ENCODE results near the gene MAP2K5.

MAP2K5 gene

DNA sequence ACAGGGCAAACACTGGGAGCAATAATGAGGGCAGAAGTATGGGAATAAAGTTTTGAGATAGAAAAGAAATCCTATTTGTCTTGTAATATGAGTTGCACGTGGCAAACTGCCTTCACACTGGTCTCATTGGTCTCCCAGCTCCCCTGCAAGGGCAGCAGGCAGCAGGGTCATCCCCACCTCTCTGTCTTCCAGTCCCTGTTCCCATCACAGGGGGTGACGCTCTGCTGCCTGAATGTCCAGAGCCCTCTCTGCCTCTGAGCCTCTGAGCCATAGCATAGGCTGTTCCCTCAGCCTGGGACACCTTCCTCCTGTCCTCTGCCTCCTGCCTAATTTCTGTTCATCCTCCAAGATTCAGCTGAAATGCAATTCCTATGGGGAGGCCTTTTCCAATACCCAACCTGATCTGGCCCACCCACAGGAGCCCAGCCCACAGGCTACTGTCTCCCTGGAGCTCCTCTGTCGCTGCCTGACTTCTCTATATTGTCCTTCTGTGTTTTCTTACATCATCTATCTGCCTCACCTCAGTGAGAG lies 270.7 kb downstream of the MAP2K5 start:
- DNase-seq, result no peak

DNA sequence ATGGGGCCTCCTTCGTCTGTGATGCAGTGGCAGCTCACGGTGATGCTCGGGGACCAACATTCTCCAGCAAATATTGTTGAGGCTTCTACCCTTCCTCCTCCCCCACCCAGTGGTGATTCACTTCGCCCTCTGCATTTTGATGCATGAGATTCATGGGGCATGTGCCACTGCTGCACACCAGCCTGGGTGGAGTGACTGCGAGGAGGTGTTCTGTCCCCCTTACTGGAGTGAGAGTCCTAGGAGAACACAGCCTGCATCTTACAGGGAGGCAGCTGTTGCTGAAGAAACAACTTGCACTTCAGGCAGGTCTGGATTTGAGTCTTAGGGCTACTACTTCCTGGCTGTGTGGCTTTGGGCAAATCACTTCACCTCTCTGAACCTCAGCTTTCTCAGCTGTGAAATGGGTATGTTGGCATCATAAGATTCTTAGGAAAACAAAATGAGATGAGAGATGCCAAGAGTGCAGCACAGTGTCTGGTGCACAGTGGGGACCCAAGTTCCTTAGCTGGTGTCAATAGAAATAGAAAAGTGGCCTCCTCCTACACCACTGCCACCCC lies 272.6 kb downstream of the MAP2K5 start:
- DNase-seq, result no peak

DNA sequence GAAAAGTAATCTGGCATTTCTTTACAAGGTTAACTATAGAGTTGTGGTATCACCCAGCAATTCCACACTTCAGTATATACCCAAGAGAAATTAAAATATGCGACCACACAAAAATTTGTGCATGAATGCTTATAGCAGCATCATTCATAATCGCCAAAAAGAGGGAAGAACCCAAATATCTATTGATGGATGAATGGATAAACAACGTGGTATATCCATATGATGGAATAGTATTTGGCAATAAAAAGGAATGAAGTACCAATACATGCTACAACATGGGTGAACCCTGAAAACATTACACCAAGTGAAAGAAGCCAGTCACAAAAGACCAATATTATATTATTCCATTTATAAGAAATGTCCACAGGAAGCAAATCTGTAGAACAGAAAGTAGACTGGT lies 274.2 kb downstream of the MAP2K5 start:
- no peak for DNase-seq

DNA sequence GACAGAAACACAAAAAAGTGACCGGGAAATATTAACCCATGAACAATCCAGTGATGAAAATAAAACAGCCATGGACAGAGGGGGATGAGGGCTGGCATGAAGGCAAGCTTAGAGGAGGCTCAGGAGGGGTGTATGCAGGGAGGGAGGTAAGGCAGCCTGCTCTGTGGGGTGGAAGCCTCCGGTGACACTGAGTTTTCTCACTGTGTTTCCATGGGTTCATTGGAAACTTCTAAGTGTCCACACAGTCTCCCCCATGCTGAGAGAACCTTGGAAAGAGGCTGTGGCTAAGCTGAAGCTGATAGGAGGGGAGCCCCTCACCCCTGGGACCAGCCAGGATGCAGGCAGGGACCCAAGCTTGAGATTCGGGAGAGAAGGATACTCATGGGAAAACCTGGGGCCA lies 276.0 kb downstream of the MAP2K5 start:
- no peak for DNase-seq

DNA sequence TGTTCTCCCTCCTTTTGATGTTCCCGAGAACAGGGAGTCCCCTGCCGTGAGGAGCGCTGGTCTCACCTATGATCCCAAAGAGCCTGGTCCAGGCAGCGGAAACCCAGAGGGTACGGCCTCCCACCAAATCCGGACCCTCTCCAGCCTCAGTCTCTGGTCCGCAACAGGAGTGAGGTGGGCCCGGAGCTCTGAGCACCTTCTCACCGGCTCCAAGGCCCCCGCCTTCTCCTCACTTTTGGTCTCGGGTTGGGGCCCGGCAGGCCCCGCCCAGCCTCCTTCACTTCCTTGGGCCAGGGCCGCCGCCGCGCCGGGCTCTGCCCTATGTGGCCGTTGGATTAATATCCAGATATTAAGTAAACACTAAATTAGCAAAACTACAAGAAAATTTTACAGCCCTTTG lies 277.1 kb downstream of the MAP2K5 start:
- DNase-seq, result no peak

DNA sequence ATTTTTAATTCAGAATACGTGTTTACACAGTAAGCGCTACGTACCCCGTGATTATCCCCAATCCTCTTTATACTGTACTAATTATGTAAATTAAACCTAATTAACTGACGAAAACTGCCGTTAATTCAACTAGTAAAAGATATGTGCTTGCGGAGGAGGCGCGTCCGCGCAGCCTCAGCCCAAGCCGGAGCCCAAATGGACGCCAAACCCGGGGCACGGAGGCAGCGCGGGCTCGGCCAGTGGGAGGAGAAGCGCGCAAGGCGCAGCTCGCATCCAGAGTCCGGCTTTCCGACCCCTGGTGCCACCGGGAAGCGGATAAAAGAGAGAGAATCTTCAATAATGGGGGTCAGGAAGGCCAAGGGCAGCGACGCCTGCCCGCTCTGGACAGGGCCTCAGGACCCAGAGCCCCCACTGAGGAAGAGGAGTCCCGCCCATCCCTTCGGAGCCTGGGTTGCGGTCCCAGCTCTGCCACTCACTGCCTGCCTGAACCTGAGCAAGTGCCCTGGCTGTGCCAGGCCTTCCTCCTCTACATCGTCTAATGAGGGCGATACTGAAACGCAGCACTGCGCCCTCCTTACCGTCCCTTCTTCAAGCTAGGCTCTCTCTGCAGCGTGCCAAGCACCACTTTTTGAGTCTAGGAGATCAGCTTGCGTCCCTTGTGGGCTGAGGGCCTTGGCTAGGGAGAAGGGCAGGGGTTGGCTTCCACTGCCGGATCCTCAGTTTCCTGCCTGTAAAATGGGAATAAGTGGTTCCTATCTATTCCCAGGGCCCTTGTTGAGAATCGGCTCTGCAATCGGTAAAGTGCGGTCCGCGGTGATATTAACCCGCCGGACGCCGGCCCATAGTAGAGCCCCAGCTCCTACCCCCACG lies 277.9 kb downstream of the MAP2K5 start:
- DNase-seq, result peak; percentile 59

DNA sequence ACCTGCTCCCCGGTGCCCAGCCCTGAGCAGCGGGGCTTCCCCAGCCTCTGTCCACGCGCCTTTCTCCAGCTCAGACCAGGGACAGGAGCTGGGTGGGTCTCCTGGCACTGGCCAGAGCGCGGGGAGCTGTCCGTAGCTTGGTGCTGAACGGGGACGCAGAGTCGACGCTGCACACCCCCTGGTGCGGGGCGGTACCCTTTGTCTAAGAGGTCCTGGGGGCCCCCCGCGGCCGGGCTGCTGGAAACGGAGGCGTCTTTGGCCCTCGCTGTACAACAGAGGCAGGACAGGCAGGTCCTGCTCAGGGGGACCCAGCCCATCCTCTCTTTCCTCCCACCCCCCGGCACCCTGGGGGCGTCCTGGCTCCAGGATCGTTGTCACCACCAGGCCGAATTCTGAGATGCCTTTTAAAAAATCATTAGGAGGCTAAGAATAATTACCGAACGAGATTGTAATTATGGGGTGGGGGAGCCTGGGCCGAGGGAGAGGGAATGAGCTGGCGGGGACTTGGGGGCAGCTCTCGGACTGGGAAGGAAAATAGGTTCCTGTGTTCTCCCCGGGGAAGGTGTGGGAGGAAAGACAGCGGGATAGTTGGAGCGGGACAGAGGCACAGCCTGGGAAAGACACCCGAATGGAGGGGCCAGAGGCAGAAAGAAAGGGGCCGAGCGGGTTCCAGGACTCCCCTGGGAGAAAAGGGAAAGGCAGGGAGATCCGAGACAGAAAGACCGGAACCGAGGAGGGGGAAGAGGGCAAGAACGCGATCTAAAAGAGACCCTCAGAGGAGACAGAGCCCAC lies 278.7 kb downstream of the MAP2K5 start:
- peak; percentile 72 for DNase-seq

DNA sequence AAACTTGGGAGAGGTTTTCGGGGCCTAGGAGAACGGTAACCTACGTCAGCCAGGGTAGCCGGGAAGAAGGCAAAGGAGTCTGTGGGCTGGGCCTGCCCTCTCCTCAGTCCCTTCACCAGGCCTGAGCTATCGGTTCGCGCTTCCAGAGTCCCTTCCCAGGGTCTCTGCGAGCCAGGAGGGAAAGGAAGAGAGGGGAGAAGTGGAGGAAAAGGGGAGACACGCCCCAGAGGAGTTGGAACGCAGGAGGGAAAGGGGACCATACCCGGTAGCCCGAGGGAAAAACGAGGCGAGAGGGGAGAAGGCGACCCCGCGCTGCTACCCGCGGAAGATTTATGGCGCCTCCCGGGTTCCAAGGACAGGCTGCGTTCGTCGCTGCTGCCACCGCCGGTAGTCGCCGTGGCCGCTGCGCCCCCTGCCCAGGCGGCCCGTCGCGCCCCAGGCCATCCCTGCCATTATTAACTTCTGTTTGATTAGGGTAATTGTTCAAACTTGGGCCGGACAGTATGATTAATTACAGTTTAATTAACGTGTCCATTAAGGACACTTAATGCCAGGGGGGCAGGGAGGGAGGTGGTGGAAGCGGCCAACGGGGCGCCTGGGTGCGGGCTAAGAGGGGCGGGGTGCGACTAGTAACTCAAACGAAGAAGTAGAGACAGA lies 279.4 kb downstream of the MAP2K5 start:
- no peak for DNase-seq

DNA sequence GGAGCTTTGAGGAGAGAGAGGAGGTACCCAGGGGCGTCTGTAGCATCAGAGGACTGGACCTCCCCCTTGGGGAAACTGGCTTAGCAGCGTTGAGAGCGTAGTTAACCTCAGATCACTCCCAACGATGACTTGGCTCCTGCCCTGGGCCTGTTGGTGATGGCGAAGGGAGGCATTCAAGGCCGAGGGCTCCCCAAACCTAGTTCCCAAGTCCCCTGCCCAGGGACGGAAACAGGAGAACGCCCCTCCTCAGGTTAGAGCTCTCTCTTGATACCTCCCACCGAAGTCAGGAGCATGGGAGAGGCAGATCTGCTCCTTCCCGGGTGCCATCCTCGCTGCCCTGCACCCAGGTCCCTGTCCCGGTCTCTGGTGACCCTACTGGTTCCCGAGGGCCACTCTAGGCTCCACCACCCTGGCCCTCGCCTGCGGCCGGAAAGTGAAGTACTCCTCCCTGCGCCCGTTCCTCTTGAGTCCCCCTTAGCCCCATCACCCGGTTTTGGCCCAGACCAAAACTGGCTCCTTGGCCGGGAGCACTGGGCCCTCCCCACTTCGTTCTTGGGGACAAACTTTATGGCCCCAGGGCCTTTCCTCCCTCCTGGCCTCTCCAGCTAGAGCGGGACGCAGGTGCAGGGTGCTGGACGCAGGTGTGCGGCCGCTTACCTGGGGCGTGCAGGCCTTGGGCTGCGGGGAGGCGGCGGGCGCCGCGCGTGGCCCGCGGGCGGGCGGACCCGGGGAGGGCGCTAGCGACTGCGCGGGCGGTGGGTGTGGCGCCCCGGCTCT lies 280.2 kb downstream of the MAP2K5 start:
- peak; percentile 61 for DNase-seq

DNA sequence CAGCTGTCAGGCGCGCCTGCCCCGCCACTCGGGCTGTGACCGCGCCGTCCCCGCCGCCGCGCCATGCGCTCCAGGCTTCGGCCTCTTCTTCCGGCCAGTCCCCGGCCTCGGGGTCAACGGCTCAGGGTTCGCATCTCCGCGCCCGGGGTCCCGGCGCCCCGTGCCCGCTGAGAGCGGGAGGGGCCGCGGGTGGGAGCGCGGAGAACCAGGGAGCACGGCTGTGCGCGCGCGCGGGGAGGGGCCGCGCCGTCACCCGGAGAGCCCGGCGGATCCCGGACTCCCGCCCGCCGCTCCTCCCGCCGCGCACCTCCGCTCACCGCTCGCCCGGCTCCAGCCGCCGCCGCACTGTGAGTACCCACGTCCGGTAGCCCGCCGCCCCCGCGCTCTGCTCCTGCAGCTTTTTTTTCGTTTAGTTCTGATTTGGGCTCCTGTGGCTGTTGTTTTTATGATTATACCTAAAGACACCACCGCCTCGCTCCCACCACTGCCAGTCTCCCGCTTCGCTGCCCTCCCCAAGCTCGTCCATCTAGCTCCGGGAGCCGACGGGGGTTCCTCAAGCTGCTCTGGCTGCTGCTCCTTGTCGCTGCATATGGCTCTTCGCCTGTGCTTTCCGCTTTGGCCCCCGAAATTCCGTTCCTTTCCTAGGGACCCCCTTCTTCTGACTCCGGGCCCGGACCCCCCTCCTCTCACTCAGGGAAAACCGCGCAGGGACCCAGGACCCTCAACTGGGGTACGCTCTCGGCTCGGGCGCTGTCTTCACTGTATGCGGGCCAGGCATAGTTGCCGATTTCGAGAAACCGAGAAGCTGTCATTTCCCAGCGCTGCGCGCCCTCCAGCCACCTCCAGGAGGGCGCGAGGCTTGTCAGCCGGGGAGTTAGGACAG lies 281.1 kb downstream of the MAP2K5 start:
- peak; percentile 61 for DNase-seq

DNA sequence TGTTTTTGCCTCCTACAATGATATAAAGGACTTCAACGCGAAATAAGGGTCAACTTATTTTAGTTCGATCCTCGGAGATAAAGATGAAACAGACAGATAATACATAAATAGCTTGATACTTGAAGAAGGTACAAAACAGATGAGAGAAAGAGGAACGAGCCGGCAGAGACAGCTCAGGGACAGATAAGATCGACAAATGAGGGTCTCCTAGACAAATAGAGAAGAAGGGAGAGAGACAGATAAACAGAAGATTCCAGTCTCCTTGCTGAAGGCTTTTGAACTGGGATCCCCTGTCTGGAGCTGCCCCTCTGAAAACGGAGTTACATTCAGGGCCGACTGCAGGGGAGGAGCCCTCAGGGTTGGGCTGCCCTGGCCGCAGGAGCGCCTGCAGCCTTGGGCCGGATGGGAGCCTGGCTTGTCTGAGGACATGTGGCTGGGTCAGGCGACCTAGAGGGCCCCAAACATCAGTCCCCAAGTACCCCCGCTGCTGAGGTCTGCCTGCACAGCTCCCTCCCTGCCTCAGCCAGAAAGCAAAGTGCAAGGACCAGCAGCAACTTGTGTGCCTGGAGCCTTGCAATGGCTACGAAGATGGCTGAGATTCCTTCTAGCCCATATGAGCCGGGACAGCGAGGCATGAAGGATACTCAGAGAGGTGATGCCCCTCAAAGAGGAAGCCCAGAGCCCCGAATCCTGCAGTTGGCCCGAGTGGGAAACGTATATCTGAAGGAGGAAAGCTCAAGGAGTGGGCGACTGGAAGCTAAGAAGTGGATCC lies 281.9 kb downstream of the MAP2K5 start:
- peak; percentile 61 for DNase-seq

DNA sequence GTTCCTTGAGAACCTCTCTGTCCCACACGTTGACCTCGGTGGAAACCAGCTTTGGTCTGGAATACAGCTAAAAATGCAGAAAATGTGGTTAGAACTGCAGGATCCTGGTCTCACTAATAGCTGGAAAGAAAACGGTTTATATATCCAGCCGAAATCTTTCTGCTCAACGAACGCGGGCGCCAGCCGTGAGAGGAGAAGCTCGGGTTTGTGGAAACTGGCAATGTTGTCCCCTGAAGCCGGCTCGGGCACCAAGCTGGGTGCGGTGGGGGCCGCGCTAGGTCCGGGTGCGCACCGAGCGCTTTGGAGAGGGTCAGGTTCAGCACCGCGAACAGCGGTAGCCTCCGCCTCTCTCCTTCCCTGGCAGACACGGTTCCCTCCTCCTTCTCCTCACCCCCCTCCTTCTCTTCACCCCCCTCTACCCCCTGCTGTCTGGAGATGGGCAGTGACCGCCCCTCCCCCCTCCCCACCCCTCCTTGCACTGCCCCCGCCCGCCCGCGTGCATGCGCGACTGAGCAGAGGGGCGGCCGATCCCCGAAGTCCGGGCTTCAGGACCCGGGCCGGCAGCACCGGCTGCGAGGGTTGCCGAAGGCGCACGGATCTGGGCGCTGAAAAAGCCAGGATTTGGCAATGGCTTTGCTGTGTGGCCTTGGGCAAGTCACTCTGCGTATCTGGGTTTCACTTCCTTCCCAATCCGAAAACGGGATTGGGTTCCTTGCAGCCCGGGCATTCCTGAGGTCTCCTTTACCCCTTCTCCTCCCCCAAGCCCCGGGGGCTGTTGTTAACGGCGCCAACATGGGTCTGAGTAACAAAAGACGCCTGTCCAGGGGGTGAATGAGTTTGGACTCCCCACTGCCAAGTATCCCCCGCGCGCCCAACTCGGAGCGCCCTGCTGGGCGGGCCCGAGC lies 282.7 kb downstream of the MAP2K5 start, which contains the start of gene SKOR1:
TSS of gene SKOR1 (plus strand) at position 534 of the 905 bp plus-strand sequence. CDS start at position 628, 94 bp downstream.
- peak; percentile 63 for DNase-seq

DNA sequence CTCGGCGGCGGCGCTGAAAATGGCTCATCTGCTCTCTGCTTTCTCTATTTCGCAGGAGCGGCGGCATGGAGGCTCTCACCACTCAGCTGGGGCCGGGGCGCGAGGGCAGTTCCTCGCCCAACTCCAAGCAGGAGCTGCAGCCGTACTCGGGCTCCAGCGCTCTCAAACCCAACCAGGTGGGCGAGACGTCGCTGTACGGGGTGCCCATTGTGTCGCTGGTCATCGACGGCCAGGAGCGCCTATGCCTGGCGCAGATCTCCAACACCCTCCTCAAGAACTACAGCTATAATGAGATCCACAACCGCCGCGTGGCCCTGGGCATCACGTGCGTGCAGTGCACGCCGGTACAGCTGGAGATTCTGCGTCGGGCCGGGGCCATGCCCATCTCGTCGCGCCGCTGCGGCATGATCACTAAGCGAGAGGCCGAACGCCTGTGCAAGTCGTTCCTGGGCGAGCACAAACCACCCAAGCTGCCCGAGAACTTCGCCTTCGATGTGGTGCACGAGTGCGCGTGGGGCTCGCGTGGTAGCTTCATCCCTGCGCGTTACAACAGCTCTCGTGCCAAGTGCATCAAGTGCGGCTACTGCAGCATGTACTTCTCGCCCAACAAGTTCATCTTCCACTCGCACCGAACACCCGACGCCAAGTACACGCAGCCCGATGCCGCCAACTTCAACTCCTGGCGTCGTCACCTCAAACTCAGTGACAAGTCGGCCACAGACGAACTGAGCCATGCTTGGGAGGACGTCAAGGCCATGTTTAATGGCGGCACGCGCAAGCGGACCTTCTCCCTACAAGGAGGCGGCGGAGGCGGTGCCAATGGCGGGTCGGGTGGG lies 283.6 kb downstream of the MAP2K5 start:
- DNase-seq, result peak; percentile 63

DNA sequence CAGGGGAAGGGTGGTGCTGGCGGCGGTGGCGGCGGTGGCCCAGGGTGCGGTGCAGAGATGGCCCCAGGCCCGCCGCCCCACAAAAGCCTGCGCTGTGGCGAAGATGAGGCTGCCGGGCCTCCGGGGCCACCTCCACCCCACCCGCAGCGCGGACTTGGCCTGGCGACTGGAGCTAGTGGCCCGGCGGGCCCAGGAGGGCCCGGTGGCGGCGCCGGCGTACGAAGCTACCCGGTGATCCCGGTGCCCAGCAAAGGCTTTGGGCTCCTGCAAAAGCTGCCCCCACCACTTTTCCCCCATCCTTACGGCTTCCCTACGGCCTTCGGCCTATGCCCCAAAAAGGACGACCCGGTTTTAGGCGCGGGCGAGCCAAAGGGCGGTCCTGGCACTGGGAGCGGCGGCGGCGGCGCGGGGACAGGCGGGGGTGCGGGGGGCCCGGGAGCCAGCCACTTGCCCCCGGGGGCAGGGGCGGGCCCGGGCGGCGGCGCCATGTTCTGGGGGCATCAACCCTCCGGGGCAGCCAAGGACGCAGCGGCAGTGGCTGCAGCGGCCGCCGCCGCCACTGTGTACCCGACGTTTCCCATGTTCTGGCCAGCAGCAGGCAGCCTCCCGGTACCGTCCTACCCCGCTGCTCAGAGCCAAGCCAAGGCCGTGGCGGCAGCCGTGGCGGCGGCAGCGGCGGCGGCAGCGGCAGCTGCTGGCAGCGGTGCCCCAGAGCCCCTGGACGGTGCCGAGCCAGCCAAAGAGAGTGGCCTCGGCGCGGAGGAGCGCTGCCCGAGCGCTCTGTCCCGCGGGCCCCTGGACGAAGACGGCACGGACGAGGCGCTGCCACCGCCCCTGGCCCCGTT lies 284.4 kb downstream of the MAP2K5 start:
- peak; percentile 59 for DNase-seq

DNA sequence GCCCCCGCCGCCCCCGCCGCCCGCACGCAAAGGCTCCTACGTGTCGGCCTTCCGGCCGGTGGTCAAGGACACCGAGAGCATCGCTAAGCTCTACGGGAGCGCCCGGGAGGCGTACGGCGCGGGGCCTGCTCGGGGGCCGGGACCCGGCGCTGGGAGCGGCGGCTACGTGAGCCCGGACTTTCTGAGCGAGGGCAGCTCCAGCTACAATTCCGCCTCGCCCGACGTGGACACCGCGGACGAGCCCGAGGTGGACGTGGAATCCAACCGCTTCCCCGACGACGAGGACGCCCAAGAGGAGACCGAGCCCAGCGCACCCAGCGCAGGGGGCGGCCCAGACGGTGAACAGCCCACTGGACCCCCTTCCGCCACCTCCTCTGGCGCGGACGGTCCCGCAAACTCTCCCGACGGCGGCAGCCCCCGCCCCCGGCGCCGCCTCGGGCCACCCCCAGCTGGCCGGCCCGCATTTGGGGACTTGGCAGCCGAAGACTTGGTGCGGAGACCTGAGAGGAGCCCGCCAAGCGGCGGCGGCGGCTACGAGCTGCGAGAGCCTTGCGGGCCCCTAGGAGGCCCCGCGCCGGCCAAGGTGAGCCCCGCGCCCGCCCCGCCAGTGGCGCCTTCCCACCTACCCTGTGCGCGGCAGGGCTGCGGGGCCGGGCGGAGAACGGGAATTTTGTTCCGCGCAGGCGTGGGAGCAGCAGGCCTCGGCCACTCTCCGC lies 285.2 kb downstream of the MAP2K5 start:
- peak; percentile 59 for DNase-seq

DNA sequence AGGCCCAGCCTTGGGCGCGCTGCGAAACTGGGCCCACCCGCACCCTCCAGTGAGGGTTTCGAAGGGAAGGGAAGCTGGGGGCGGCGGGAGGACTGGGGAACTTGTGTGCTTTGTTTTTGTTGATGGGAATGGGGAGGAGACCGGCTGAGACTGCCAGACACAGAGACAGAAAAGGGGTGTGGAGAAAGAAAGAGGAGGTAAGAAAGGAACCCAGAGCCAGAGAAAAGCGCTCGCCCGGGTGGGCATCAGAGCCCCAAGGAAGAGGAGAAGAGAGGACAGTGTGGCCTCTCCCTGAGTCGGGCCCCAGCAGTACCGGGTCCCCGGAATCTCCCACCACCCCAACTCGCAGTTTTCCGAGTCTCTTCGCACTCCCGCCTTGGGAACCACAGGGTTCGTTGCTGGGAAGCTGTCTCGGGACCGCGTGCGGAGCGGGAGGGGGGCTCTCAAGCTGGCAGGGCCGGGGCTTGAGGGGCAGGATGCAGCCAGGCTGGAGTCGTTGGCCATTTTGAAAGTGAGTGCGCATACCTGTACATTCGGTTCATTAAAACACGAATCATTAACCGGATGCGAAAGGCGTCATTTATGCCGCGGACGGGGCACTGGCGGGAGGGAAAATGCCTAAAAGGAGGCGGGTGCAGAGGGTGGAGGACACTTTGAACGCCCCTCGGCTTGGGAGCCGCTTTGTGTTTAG lies 285.9 kb downstream of the MAP2K5 start:
- DNase-seq, result peak; percentile 58

Data from activated CD8-positive, alpha-beta memory T cell treated with anti-CD3 and anti-CD28 coated beads for 24 hours (primary cell).